D721Med (cell line): ENCODE measurements around the gene COL26A1.
"Not testable (repeated sequence)": the region's sequence is repeated elsewhere in the genome, so short reads cannot be mapped to it uniquely, and the experiment has no call there.

ENCODE experiments used
- DNase-seq: peaks from one replicate; pipeline ENCODE4 v3.0.0; 2011; ENCODE audit warnings: low spot score; ENCODE audit not compliant: insufficient read length
- FAIRE-seq: peaks from 2 replicates; lab custom pipeline; 2011; peaks lifted over from hg19 to GRCh38; lab: Jason Lieb, UNC
- CTCF ChIP-seq: IDR thresholded peaks from 2 replicates; pipeline ENCODE4 v1.5.1; 2012; ENCODE audit warnings: mild to moderate bottlenecking, control low read depth; ENCODE audit not compliant: insufficient read depth; ENCODE audit errors: missing control alignments

COL26A1 gene

GRCh38 chr7:101332026-101332425, 30.6 kb upstream of the COL26A1 start:
- TF ChIP-seq CTCF = no peak
- FAIRE-seq (no peak), DNase-seq (no peak)

- no peak for TF ChIP-seq CTCF
- FAIRE-seq = no peak
- DNase-seq = no peak
Measured at GRCh38 chr7:101333912-101334311, 28.8 kb upstream of the COL26A1 start.

- FAIRE-seq (no peak), DNase-seq (no peak)
Measured at GRCh38 chr7:101340379-101340778, 22.3 kb upstream of the COL26A1 start.

GRCh38 chr7:101342892-101343291, 19.8 kb upstream of the COL26A1 start:
- FAIRE-seq = no peak
- DNase-seq = no peak
- no peak for TF ChIP-seq CTCF

More at GRCh38 chr7:101340379-101340778, 22.3 kb upstream of the COL26A1 start:
- TF ChIP-seq CTCF = no peak

GRCh38 chr7:101347477-101347876, 15.2 kb upstream of the COL26A1 start:
- TF ChIP-seq CTCF = no peak
- DNase-seq (no peak), FAIRE-seq (no peak)

GRCh38 chr7:101348456-101349067, 14.1 kb upstream of the COL26A1 start:
- not testable (repeated sequence) for DNase-seq, FAIRE-seq

GRCh38 chr7:101349300-101349699, 13.4 kb upstream of the COL26A1 start:
- not testable (repeated sequence) for FAIRE-seq, DNase-seq

- no peak for DNase-seq
- no peak for TF ChIP-seq CTCF
- no peak for FAIRE-seq
Measured at GRCh38 chr7:101352920-101353308, 9.8 kb upstream of the COL26A1 start.
